ENCODE measurements around the gene PSMB2.

Gene PSMB2

GRCh38 chr1:35592991-35593769, 48.1 kb downstream of the PSMB2 start:
- in situ Hi-C loops (cut with HindIII; ENCODE audit: low sequenced_read_pairs): no loop called here
- no peak for TF ChIP-seq CTCF (IDR thresholded peaks at IDR 0.05; ENCODE audit: low read depth, low read length)
- H3K4me3 ChIP-seq (ENCODE audit: low read depth, low read length): no peak overlapping the region
- DNase-seq (ENCODE audit: low read depth, low spot score): no peak

DNA sequence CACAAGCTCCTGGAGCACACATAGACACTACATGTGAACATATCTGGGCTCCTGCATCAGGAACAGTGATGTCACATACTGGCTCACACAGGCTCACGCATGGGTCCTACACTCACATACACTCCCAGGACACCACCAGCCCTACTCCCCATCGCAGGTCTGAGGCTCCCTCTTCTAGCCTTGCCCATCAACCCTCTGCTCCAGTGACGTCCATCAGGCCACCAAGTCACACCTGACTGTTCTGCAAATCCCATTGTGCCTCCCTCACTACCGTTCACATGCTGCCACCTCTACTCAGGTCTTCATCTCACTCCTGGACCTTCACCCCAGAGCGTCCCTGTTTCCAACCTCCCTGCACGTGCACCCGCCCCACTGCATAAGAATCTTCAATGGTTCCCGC, 50.1 kb downstream of the PSMB2 start:
- no peak overlapping the region for H3K4me3 ChIP-seq (ENCODE audit: low read depth, low read length)
- no peak for TF ChIP-seq CTCF (IDR thresholded peaks at IDR 0.05; ENCODE audit: low read depth, low read length)
- DNase-seq (ENCODE audit: low read depth, low spot score): no peak
- in situ Hi-C loops (cut with HindIII; ENCODE audit: low sequenced_read_pairs): no loop called here

DNA sequence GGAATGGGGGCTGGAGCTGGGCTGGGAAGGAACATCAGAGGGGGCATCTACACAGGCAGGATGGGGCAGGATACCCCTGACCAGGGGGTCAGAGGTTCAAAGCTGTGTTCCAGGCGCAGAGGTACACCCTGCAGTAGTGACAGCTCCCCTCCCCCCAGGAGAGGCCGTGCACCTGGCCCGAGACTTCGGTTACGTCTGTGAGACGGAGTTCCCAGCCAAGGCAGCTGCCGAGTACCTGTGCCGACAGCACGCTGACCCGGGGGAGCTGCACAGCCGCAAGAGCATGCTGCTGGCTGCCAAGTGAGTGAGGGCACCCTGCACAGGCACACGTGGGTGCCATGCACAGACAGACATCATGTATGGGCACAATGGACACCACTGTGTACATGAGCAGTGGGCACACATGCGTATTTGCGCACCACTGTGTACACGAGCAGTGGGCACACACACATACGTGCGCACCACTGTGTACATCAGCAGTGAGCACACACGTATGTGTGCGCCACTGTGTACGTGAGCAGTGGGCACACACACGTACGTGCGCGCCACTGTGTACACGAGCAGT, 50.8 kb downstream of the PSMB2 start:
- in situ Hi-C loops (cut with HindIII; ENCODE audit: low sequenced_read_pairs): no loop called here
- H3K4me3 ChIP-seq (ENCODE audit: low read depth, low read length): no peak overlapping the region
- TF ChIP-seq CTCF (IDR thresholded peaks at IDR 0.05; ENCODE audit: low read depth, low read length): no peak
- DNase-seq (ENCODE audit: low read depth, low spot score): no peak

DNA sequence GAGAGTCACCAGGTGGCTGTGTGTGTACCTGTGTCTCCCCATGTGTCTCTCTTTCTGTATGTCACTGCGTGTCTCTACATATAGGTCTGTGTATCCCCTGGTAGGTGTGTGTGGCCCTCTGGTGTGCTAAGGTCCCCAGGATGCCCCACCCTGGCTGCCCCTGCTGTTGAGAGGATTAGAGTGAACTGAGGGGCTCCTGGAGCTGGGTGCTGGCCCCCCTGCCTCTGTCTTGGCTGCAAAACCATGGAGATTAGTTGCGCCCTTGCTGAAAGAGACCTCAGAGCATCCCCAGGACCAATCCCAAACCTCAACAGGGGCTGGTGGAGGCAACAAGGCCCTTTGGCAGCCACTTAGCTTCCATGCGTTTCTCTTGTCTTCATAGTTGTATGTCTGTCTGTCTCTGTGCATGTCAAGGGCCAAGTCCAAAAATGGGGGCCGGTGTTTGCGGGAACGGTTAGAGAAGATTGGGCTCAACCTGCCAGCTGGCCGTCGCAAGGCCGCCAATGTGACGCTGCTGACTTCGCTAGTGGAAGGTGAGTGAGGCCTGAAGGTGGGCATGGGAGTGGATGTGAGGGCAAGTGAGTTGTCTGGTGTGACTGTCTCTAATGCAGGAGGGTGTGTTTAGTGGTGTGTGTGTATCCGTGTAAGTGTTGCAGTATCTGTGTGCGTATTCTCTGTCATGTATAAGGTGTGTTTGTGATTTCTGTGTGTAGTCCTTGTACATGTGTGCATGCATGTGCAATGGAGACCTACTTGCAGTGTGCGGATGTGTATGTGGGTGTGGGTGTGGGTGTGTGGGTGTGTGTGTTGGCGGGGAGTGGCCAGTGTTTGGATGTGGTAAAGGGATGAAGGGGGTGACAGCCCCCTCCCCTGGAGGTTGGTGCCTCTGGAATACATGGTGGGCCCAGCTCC, 51.6 kb downstream of the PSMB2 start:
- in situ Hi-C loops (cut with HindIII; ENCODE audit: low sequenced_read_pairs): no loop called here
- no peak for TF ChIP-seq CTCF (IDR thresholded peaks at IDR 0.05; ENCODE audit: low read depth, low read length)
- no peak overlapping the region for H3K4me3 ChIP-seq (ENCODE audit: low read depth, low read length)
- DNase-seq (ENCODE audit: low read depth, low spot score): no peak

DNA sequence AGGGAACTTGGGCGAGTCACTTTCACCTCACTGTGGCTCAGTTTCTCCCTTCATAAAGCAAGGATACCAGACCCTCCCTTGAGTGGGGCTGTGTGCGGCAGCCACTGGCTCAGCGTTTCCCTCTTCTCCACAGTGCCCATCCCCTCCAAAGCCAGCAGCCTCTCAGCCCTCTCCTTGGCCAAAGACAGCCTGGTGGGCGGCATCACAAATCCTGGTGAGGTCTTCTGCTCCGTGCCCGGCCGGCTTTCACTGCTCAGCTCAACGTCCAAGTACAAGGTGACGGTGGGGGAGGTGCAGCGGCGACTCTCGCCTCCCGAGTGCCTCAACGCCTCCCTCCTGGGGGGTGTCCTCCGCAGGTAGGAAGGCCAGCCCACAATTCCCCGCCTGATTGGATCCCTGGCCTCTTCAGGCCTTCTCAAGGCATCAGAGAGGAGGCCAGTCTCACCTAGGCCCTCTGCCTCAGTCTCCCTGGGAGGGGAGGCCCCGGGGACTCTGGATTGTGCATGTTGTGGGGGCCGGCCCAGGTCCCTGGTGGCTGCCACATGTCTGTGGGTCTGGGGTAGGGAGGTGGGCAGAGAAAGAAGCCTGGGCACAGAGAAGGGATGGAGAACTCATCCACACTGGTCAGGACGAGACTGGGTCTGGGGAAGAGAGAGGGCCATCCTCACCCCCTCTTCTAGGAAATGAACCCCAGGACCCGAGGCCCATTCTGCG, 53.0 kb downstream of the PSMB2 start:
- H3K4me3 ChIP-seq (ENCODE audit: low read depth, low read length): no peak overlapping the region
- in situ Hi-C loops (cut with HindIII; ENCODE audit: low sequenced_read_pairs): no loop called here
- TF ChIP-seq CTCF (IDR thresholded peaks at IDR 0.05; ENCODE audit: low read depth, low read length): no peak
- DNase-seq (ENCODE audit: low read depth, low spot score): no peak

DNA sequence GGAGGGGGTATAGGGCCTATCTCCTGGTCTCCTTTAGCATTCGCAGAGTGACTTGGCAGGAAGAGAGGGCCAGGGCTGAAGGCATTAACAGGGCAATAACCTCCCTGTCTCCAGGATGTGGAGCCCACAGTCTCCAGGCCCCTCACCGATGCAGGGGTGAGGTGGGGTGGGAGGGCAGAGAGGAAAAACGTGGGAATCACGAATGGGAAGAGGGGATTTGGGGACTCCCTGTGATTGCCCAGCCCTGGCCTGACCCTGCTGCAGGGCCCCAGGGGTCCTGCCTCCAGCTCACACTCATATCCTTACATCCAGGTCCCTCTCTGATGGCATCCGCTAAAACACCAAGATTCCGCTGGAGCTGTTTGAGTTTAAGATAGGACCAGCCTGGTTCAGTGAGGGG, 53.6 kb downstream of the PSMB2 start:
- no peak overlapping the region for H3K4me3 ChIP-seq (ENCODE audit: low read depth, low read length)
- in situ Hi-C loops (cut with HindIII; ENCODE audit: low sequenced_read_pairs): no loop called here
- TF ChIP-seq CTCF (IDR thresholded peaks at IDR 0.05; ENCODE audit: low read depth, low read length): no peak
- DNase-seq (ENCODE audit: low read depth, low spot score): no peak

Measured in astrocyte of the spinal cord (primary cell).